ENCODE results near the gene RGPD4.
"Not testable (repeated sequence)": the region's sequence is repeated elsewhere in the genome, so short reads cannot be mapped to it uniquely, and the experiment has no call there.

Gene RGPD4

DNA sequence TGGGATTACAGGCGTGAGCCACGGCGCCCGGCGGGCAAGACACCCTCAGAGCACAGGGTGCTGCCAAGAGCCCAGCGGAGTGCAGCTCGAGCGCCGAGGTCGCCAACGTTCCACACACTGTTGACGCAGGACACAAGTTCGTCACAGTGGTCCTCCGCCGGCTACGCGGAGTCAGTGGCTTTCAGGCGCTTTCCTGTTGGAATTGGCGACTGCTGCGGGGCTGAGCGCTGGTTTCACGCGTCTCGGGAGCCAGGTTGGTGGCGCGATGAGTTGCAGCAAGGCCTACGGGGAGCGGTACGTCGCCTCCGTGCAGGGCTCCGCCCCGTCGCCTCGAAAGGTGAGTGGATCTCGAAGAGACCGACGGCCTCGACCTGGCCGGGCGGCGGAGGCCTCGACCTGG is at the start of gene RGPD4:
Gene RGPD4 (plus strand): TSS at position 144 of the 400 bp plus-strand sequence. CDS start 122 bp downstream, at position 266.
- not testable (repeated sequence) for DNase-seq

DNA sequence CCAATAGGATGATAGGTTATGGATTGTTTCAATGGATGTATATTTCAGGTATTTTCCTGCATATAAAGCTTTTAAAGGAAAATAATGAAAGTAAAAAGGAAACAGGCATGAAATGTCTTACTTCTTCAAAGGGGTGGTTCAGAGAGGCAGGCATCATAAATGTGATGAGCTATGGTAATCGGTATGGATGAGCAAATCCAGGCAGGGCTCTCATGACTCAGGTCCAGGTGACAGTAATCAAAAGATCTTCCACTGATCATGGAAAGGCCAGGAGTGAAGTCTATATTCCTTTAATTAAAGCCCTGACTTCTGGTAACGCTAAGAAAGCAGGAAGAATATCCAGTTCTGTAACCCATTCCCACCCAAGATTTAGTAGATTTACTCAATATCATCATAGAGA is 48.7 kb upstream of the RGPD4 start:
- no peak for DNase-seq

DNA sequence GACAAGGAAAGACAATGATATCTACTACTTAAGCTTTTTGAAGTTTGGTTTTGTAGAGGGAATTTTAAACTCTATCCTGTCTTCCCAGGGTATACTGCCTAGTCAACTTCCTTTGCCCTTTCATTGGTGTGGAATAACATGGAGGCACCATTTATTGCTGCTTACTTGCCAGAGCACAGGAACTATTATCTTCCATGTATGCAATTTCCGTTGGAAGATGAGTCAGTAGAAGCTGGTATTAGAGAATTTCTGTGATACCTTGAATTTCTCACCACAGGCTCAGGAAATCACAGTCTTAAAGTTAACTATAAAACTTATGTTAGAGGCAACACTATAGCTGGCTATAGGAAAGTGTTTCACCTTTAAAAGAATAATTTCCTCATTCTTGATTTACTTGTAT is 40.9 kb upstream of the RGPD4 start:
- DNase-seq: no peak

DNA sequence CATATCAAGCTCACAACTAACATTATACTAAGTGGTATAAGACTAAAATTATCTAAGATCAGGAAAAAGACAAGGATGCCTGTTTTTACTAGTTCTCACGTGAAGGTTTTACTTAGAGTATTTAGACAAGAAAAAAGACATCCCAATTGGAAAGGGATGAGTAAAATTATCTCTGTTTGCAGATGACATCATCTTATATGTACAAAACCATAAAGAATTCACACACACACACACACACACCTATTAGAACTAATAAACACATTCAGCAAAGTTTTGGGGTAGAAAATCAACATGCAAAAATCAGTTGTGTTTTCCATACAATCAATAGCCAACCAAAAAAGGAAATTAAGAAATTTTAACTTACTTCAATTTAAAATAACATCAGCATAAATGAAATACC is 35.9 kb upstream of the RGPD4 start:
- no peak for DNase-seq

DNA sequence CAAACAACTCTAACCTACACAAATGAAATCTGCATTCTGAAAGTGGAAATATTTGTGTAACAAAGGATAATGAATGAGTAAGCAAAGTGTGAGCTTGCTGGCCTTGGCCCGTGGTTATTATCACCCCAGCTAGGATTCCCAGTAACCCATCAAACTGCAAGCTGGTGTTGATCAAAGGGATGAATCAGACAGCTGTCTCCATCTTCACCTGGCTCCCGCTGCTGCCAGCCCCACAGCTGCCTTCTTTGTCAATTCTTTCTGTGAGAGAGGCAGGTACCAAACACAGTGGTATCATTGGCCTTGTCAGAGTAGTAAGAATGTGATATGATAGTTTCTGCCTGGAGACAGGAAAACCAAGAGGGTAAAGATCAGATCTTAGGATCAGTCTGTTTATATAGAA is 25.2 kb upstream of the RGPD4 start:
- DNase-seq: peak; percentile 19

DNA sequence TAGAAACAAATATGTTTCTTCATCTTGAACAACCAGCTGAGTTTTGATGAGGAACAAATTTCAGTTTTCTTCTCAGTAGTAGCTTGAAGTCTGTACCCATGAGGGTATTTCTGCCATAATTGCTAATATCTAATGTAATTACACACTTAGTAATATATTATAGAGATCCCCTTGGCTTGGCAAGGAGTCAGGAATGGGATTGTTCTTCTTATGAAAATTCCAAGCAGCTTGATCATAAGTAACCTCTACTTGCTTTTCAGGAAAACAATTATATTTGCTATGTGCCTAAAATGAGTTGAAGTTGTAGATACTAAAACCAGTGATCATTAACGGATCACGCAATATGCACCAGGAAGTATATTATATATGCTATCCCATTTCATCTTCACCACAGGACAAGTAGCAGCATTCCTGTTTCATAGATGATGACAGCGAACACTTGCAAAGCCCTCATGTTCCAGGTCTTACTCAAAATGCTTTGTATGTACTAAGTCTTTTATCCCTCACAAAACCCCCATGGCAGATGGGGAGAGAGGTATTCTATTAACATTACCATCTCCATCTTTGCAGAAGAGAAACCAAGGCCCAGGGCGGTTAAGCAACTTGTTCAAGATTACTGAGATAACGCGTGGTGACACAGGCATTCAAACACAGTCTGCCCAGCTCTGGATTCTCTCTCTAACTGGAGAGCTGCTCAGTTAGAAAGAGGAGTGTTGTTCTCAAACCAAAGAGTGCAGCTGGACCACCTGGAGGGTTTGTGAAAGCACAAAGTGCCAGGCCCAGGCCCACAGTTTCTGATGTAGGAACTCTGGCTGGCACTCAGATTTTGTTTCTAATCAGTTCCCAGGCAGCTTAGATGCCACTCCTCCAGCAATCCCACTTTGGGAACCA is 21.8 kb upstream of the RGPD4 start:
- no peak for DNase-seq

DNA sequence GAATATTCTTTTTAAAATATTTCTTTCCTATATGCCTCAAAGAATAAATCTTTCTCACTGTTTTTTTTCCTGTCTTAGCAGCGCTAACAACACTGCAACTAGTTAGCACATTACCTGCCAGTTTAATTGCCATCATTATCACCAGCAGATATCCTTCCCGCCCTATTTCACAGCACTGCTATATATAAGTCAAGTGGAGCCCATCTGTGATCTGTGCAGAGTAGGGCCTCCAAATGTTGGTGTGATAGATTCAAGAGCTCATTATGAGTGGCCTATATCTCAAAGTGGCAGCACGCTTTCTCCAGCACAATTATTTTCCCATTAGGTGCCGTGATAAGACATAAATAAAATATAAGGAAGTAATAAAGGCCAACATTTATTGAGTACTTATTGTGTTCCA is 19.8 kb upstream of the RGPD4 start:
- DNase-seq: peak; percentile 49

DNA sequence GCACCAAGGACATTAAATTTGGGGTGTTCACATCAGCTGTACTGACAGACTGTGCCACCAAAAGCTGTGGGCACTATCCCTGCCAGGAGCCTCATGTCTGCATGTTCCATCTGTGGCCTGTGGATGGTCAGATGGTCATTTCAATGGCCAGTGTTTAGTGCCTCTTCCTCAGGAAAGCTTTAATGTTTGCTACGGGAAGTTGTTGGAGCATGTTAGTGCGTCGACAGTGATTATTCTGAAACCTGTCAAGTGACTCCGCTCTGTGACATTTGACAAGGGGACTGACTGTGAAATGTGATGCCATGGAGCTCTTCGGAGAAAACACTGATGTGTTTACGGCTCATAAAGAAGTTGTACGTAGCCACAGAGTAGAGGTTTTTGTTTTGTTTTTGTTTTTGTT is 18.7 kb upstream of the RGPD4 start:
- no peak for DNase-seq

DNA sequence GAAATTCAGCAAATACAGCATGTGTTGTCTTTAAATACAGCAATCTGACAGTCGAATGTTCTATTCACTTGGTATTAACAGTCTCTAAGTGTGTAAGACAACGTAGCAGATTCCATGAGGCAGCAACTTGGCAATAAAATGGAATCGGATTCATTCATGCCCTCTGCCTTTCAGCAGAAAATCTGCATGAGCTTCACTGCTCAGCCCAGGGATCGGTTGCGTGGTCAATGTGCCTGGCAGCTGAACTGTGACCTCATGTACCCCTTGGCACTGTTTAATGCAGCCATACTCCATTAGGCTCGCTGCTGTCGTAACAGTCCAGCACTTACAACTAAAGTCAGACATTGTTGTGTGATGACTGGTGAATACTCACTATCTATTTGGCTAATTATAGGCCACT is 17.7 kb upstream of the RGPD4 start:
- peak; percentile 31 for DNase-seq

DNA sequence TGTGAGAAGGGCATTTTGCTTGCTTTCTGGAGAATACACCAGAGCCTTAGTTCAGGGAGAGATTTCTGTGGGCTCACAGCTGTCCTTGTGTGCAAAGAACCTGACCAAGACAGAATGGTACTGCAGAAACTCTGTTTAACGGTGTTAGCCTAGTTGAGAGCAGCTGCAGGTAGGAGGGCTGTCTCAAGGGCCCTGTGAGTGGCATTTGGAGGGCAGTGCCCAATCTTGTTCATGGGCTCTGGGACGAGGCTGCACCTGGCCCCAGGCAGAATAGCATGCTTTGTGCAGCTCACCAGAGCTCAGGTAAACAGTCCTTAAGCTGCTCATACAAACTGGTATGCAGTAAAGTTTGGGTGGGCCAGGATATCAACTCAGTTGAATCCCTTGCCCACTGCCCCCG is 16.9 kb upstream of the RGPD4 start:
- DNase-seq: peak; percentile 55

DNA sequence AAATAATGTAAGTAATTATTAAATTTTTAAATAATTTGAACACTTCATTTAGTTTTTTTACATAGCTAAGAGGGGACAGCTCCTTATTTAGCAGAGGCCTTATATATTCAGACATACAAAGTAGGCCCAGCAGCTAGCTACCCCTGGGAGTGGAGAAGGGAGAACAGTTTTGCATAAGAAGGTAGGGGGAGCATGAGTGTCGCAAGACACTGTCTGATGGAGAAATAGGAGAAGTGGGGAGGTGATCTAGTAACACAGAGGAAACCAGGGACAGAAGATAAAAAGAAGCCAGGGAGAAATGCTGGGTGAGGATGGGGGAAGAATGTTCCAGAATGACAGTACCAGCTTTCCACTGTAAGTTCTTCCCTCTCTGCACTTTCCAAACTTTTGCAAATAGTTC is 16.0 kb upstream of the RGPD4 start:
- DNase-seq: no peak

DNA sequence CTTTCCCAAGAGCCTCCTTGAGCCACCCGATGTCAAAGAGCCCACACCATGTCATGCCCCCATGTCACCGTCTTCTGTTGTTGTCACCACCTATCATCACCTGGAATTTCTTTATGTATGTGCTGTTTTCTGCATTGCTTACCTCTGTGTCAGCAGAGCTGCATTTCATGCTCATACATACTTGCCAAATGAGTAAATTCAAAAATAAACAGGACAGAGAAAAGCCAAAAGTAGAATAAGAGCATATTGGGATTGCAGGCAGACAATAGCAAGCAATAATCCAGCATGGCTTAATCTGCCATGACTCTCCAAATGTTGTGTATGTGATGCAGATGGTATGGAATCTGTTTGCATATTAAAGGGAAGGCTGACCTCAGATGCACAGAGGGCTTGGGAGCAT is 15.3 kb upstream of the RGPD4 start:
- DNase-seq: no peak

DNA sequence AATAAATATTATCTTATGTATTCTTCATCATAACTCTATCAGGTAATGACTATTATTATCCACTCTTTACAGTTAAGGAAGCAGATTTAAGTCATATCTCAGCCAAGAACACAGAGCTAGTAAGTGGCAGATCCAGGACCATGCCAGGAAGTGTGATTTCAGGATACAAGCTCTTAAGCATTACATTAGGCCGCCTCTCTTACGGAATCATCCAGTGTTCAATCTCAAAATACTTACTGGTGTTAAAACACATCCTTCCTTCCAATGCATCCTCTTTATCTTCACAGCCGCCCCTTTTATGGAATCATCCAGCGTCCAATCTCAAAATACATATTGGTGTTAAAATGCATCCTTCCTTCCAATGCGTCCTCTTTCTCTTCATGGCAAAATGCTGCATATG is 14.7 kb upstream of the RGPD4 start:
- DNase-seq: no peak

DNA sequence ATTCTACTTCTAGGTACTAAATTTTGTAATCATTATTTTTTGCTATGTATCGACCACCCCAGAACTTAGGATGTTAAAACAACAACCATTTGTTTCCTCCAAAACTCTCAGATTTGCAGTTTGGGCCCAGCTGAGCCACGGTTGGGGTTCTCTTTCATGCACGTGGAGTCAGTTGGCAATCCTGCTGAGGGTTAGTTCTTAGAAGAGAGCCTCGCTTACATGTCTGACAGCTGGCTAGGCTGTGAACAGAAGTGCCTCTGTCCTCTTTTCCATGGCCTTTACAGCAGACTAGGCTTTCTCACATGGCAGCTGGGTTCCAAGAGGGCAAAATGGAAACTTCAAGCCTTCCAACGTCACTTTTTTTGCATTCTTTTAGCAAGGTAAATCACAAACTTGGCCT is 9.3 kb upstream of the RGPD4 start:
- no peak for DNase-seq

DNA sequence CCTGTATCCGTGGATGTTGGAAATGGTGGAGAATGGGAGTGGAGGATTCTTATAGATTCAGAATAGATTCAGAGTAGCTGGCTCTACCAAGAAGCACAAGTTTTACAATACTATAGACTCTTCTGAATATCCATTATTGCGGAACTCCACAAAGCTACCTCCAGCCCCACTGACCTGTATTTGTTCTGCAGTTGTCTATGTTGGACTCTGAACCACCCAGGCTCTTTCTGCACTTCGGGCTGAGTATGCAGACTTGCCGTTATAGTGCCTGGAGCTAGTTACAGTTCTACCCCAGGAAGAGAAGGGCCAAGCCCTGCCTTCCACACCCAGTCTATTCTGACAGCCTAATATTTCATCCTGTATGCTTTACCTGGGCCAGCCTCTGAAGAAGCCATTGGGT is 4.4 kb upstream of the RGPD4 start:
- no peak for DNase-seq

DNA sequence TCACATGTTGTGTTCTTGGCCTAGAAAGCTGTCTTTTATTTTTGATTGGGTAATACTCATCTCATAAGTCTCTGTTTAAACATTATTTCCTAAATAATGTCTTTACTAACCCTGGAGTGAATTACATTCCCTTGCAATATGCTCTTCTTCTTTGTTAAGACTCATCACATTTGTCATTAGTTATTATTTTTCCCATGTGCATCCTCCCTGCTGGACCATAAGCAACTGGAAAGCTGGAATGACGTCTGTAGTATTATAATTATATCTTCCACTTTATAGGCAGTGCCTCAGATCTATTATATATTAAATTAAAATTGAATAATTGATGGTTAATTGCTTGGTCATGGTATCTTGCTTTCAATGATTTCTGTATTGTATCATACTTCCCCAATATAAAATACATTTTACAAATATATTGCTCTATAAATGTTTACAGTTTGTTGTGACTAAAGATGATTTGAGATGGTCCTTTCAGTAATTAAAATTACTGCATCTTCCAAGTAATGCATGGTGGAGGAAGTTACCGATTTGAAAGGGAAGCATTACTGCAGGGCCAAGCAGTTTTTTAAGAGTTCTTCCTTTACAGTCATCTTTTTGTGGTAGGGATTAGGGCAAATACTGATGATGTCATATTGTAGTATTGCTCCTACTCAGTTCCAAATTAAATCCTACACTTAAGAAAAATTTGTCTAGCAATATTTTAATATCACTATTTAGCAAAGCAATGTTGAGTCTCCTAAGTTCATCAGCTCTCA is 2.1 kb upstream of the RGPD4 start:
- no peak for DNase-seq

DNA sequence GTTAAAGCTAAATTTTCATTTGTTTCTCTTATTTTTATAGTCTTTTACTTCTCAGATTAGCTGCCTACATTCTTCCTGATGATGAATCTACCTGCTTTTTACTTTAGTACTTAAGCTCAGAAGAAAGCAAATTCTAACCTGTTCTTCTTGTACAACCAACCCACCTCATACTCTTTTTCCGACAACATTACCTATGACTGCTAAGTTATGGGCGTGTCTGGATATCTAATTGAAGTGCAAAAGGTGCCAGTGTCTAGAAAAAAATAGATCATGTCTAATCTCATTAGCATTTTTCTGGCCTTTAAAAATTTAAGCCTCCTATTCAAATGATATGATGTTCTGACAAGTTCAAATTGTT is 1.5 kb upstream of the RGPD4 start:
- no peak for DNase-seq

DNA sequence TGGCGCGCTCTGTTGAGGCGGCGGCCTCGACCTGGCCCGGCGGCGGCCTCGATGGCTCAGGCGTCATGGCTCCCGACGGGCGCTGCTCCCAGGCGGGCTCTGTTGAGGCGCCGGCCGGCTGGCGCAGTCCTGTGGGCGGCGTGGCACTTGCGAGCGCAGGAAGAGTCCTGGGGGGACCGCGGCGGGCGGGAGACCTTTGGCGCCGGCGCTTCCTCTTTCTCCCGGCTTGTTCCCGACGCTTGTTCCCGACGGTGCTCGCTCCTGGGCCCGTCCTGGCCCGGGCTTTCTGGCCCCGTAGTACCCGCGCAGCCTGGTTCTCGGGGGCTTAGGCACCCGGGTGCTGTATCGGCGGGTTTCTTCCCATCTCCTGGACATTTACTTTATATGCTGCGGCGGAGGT is 2.8 kb downstream of the RGPD4 start:
- not testable (repeated sequence) for DNase-seq

DNA sequence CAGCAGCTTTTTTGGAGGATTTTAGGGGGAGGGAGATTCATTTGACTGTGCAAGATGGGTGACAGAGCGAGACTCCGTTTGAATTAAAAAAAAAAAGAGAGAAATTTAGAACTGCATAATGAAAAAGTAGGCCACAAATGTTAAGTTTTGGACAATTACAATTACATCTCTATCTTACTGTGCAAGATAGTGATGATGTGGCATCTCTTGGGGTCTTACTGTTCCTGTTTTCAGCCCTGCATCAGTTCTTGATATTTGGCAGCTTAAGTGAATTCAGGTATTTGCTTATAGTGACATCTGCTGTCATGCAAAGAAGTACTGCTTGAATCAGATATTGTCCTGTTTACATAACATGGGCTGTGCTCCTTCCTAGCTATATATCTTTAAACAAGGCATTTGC is 6.5 kb downstream of the RGPD4 start:
- DNase-seq: not testable (repeated sequence)

DNA sequence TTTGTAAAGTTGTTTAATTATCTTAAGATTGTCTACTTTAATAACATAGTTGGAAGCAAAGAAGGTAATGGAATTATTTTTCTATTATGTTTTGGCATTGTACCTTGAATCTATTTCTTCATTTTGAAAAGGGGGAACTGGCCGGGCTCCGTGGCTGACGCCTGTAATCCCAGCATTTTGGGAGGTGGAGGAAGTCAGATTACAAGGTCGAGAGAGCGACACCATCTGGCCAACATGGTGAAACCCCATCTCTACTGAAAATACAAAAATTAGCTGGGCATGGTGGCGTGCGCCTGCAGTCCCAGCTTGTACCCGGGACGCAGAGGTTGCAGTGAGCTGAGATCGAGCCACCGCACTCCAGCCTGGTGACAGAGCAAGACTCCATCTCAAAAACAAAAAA is 6.9 kb downstream of the RGPD4 start:
- DNase-seq: not testable (repeated sequence)

DNA sequence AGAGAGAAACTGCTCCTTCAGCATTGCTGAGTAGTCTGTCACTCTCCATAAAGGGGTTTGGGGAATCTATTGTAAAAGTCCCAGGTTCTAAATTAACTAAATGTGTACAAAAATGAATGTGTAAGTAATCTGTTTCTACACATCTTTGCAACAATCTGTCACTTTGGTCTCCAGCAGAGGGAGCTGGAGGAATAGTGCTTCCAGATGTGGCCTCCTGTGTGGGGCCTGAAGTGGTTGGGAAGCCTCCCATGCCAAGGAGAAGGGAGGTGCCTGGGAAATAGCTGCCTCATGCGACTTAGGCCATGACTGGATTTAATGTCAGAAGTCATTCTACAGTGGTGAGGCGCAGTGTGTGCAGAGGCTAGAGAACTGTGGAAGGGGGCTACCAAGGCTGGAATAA is 89.4 kb downstream of the RGPD4 start:
- DNase-seq: not testable (repeated sequence)

DNA sequence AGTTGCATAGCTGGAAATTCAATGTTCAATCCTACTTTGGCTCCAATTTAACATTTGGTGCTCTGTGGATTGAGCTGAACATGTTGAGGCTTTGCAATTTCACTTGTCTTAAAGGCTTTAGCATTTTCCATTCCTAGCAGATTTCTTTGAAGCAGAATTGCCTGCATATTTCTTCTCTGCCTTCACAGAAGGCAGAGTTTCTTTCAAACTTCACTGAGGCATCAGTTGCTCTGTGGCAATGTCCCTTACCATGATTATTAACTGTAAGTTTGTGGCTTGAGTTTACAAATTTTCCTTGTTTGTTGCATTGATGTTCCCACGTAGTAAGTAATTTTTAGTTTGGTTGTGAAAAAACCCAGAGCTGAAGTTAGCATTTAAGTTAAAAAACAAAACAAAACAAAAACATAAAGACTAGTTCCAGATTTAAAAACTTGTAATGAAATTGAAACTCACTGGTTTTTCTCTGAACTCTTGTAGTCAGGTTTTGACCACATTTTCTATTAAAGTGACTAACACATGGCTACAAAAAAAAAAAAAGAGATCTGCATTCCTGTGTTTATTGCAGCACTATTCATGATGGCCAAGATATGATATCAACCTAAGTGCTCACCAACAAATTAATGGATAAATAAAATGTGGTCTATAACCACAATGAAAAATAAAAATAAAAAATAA is 90.1 kb downstream of the RGPD4 start:
- DNase-seq: not testable (repeated sequence)

DNA sequence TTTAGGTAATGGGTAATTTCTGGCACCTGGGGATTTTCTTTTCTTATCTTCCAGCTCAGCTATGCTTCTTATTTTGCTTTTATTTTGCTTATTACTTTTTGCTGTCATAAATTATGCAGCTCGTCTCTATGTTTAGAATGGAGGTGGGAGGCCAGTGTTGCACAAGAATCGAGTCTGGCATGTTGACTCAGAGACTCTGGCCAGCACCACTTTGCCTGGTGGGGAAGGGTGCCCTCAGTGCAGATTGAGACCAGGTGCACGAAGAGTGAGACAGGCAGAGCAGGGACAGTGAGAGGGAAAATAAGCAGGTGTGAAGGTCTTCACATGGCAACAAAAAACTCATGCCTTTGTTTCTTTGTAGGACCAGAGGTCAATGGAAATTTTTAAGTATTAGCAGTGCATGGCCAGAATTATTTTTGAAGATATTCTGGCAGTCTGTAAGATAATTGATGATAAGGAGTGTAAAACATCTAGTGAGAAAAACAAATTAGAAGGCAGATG is 100.4 kb downstream of the RGPD4 start:
- DNase-seq: no peak

DNA sequence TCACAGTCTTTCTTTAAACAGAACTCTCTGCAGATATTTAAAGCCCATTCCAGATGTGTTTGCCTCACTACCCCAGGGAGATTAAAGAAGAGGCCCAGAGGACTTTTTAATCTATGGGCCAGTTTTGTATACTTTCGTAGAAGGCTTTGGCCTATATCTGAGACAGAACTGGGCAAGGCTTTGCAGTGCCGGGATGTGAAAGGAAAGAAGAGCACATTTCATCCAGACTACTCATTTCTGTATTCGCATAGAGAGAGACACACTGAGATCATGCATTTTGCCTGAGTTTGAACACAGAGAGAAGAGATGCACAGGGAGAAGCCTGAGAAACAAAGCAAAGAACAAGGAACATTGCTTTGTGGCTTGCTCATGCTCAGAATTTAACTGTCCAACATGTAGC is 104.7 kb downstream of the RGPD4 start:
- DNase-seq: no peak
